MM.1S (cell line): Measurements from ENCODE around the gene MAP4K3.

ENCODE experiments used
- DNase-seq: peaks from one replicate; pipeline ENCODE4 v3.0.0-alpha.2; 2015
- H2AFZ ChIP-seq: fragments of 300-600 bp; sonication (generic); 2 replicates; pipeline ENCODE4 v1.6.0; 2016; ENCODE audit warnings: antibody characterized with exemption, low read length
- H3F3A ChIP-seq: fragments of 300-600 bp; sonication (generic); 2 replicates; pipeline ENCODE4 v1.6.1; 2016; ENCODE audit warnings: mild to moderate bottlenecking, antibody characterized with exemption, low read length, moderate library complexity, mixed read lengths; ENCODE audit not compliant: insufficient read depth
- H3K27ac ChIP-seq: fragments of 300-600 bp; sonication (generic); 2 replicates; pipeline ENCODE4 v1.5.1; 2016; ENCODE audit warnings: mild to moderate bottlenecking, low read length
- H3K27me3 ChIP-seq: fragments of 300-600 bp; sonication (generic); replicated peaks from 2 replicates; pipeline ENCODE4 v1.6.0; 2016; ENCODE audit warnings: low read length; ENCODE audit not compliant: insufficient read depth
- H3K36me3 ChIP-seq: fragments of 300-600 bp; sonication (generic); replicated peaks from 2 replicates; pipeline ENCODE4 v1.6.1; 2016; ENCODE audit warnings: mild to moderate bottlenecking, low read length, mixed read lengths; ENCODE audit not compliant: insufficient read depth
- H3K4me1 ChIP-seq: fragments of 300-600 bp; sonication (generic); 2 replicates; pipeline ENCODE4 v1.6.1; 2016; ENCODE audit warnings: low read length, mixed read lengths
- H3K4me2 ChIP-seq: fragments of 300-600 bp; sonication (generic); 2 replicates; pipeline ENCODE4 v1.6.0; 2016; ENCODE audit warnings: low read depth, low read length
- H3K4me3 ChIP-seq: fragments of 300-600 bp; sonication (generic); 2 replicates; pipeline ENCODE4 v1.5.1; 2016; ENCODE audit warnings: low read length, mixed read lengths
- H3K79me2 ChIP-seq: fragments of 300-600 bp; sonication (generic); 2 replicates; pipeline ENCODE4 v1.6.1; 2016; ENCODE audit warnings: mixed run types, low read length, mixed read lengths
- H3K9ac ChIP-seq: fragments of 300-600 bp; sonication (generic); 2 replicates; pipeline ENCODE4 v1.6.1; 2016; ENCODE audit warnings: low read length, mixed read lengths
- H3K9me2 ChIP-seq: fragments of 300-600 bp; sonication (generic); replicated peaks from 2 replicates; pipeline ENCODE4 v1.6.1; 2016; ENCODE audit warnings: mild to moderate bottlenecking, low read length, mixed read lengths; ENCODE audit not compliant: insufficient read depth
- H3K9me3 ChIP-seq: fragments of 300-600 bp; sonication (generic); replicated peaks from 2 replicates; pipeline ENCODE4 v1.6.1; 2016; ENCODE audit warnings: mild to moderate bottlenecking, low read length, mixed read lengths; ENCODE audit not compliant: insufficient read depth
- H4K20me1 ChIP-seq: fragments of 300-600 bp; sonication (generic); 2 replicates; pipeline ENCODE4 v1.6.1; 2016; ENCODE audit warnings: mild to moderate bottlenecking, low read length, moderate library complexity, mixed read lengths; ENCODE audit not compliant: insufficient read depth
- EZH2 ChIP-seq: fragments of 300-600 bp; sonication (generic); optimal IDR thresholded peaks from 2 replicates; pipeline ENCODE3; 2017; ENCODE audit warnings: low read depth, mild to moderate bottlenecking, antibody characterized with exemption, low read length, mixed read lengths
- EZH2phosphoT487 ChIP-seq: fragments of 300-600 bp; sonication (generic); IDR thresholded peaks from 2 replicates; pipeline ENCODE4 v1.6.1; 2018; ENCODE audit warnings: antibody characterized with exemption, low read length
- TF ChIP-seq, protein P1 (sequence below): fragments of 300-600 bp; sonication (generic); IDR thresholded peaks from 2 replicates; pipeline ENCODE4 v1.5.1; 2016; ENCODE audit warnings: antibody characterized with exemption, low read length, mixed read lengths

The MAP4K3 gene

DNA sequence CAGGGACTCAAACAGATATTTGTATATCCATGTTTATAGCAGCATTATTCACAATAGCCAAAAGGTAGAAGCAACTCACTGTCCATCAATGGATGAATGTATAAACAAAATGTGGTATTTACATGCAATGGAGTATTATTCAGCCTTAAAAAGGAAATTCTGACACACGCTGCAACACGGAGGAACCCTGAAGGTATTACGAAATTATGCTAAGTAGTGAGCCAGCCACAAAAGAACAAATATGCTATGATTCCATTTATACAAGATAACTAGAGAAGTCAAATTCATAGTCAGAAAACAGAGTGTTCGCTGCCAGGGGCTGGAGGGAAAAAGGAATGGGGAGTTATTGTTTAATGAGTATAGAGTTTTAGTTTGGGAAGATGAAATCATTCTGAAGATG lies 132.4 kb downstream of the MAP4K3 start:
- H3K4me3 ChIP-seq = no peak overlapping the region
- H3K9ac ChIP-seq = no peak overlapping the region
- H3K36me3 ChIP-seq = no peaks in the 10 kb centered on the region; the same call in 1 of the 2 replicates
- no peaks in the 10 kb centered on the region for H3K9me2 ChIP-seq
- H3K27ac ChIP-seq = no peak overlapping the region
- no peaks in the 10 kb centered on the region for H3K79me2 ChIP-seq
- no peaks in the 10 kb centered on the region for H3K4me1 ChIP-seq
- no peaks in the 10 kb centered on the region for H4K20me1 ChIP-seq
- no peak overlapping the region for H3K4me2 ChIP-seq
- H3K9me3 ChIP-seq = no peaks in the 10 kb centered on the region
- H3F3A ChIP-seq = no peaks in the 10 kb centered on the region
- H2AFZ ChIP-seq = no peak overlapping the region
- TF ChIP-seq EZH2phosphoT487 (no peak), EZH2 (no peak)
- TF ChIP-seq, protein P1, sequence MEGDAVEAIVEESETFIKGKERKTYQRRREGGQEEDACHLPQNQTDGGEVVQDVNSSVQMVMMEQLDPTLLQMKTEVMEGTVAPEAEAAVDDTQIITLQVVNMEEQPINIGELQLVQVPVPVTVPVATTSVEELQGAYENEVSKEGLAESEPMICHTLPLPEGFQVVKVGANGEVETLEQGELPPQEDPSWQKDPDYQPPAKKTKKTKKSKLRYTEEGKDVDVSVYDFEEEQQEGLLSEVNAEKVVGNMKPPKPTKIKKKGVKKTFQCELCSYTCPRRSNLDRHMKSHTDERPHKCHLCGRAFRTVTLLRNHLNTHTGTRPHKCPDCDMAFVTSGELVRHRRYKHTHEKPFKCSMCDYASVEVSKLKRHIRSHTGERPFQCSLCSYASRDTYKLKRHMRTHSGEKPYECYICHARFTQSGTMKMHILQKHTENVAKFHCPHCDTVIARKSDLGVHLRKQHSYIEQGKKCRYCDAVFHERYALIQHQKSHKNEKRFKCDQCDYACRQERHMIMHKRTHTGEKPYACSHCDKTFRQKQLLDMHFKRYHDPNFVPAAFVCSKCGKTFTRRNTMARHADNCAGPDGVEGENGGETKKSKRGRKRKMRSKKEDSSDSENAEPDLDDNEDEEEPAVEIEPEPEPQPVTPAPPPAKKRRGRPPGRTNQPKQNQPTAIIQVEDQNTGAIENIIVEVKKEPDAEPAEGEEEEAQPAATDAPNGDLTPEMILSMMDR = no peak
- DNase-seq = no peak
- H3K27me3 ChIP-seq = no peaks in the 10 kb centered on the region

GRCh38 chr2:39304200-39304599 lies 132.9 kb downstream of the MAP4K3 start:
- Histone ChIP-seq H3K4me2 (no peak overlapping the region), H3K27me3 (no peaks in the 10 kb centered on the region), H3K4me1 (no peaks in the 10 kb centered on the region), H3K27ac (no peak overlapping the region), H3K9me3 (no peaks in the 10 kb centered on the region), H3K36me3 (no peaks in the 10 kb centered on the region; the same call in 1 of the 2 replicates), H3K79me2 (no peaks in the 10 kb centered on the region), H3F3A (no peaks in the 10 kb centered on the region), H3K9me2 (no peaks in the 10 kb centered on the region), H3K4me3 (no peak overlapping the region), H3K9ac (no peak overlapping the region), H4K20me1 (no peaks in the 10 kb centered on the region), H2AFZ (no peak overlapping the region)
- TF ChIP-seq EZH2phosphoT487 (no peak), EZH2 (no peak)
- TF ChIP-seq, protein P1 = no peak
- no peak for DNase-seq

DNA sequence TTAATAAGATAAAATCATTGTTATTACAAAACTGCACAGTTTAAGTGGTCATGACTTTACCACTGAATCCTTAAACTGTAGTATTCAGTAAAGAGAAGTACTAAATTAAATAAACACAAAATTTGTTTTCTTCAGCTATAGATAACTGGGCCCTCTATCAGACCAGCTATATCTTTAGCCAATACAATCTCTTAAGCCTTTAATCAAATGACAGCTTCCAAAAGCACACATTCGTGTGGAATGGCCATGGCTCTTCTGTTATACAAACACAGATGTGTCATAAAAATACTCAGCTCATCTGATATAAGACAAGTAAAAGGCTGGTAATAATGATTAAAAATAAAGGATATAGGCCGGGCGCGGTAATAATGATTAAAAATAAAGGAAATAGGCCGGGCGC lies 135.7 kb downstream of the MAP4K3 start:
- Histone ChIP-seq H3K4me3 (no peak overlapping the region), H3K9me2 (no peaks in the 10 kb centered on the region), H3F3A (no peaks in the 10 kb centered on the region), H3K79me2 (no peaks in the 10 kb centered on the region), H3K9me3 (no peaks in the 10 kb centered on the region), H4K20me1 (no peaks in the 10 kb centered on the region), H3K27ac (no peak overlapping the region), H3K9ac (no peak overlapping the region), H3K4me2 (no peak overlapping the region), H3K36me3 (no peaks in the 10 kb centered on the region; the same call in 1 of the 2 replicates), H3K4me1 (no peaks in the 10 kb centered on the region), H2AFZ (no peak overlapping the region), H3K27me3 (no peaks in the 10 kb centered on the region)
- no peak for TF ChIP-seq EZH2phosphoT487
- TF ChIP-seq EZH2 = no peak
- TF ChIP-seq, protein P1 = no peak
- DNase-seq = no peak
